Measurements from ENCODE around the gene ZBTB8A. TPM values are rescaled to one million over a fixed set of nuclear protein-coding genes. Genes with fewer than 3 reads are reported as not detected.
"Not testable (repeated sequence)": the region's sequence is repeated elsewhere in the genome, so short reads cannot be mapped to it uniquely, and the experiment has no call there.

ZBTB8A gene
- total RNA-seq, 1 donor from 2014 or later, result 12.6 TPM

DNA sequence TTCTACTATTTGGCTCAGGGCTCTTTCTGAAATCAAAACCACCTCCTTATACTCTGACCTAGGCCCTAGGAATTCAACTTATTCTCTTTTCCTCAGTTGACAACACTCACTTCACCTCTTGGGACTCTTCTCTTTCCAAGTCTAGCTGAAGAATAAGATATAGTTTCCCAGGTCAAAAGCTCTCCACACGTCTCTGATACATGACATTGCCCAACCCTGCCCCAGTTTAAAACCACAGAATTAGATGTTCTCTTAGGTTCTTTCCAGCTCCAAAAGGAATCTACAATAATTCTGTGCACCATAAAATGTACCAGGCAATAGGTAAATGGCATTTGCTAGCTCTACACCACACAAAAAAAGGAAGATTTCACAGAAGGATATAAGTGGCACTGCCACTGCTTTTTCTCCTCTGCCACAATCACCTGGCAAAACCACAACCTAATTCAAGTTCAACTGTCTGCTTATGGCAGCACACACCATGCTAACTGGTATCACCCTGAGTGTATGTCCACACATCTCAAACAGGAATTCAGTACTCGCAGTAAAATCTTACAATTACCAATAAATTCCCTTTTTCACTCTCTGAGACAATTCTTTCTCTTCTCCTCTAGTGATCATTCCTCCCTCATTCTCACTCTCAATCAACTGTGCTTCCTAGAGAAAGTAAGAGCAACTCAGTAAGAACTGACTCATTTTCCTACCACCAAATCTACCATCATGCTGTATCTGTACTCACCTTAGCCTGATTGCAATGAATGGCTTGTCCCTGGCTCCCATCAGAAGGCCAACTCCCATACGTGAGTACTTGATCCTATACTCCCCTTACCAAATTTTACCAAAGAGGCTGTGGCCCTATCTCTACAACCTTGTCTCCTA, 83.8 kb downstream of the ZBTB8A start:
- DNase-seq, result no peak

DNA sequence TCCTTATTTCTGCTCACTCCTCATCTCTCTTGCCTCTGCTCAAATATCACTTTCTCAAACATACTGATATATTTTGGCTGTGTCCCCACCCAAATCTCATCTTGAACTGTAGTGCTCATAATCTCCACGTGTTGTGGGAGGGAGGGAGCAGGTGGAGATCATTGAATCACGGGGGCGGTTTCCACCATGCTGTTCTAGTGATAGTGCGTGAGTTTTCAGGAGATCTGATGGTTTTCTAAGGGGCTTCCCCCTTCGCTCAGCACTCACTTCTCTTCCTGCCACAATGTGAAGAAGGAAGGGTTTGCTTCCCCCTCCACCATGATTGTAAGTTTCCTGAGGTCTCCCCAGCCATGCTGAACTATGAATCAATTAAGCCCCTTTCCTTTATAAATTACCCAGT, 84.5 kb downstream of the ZBTB8A start:
- no peak for DNase-seq

GRCh38 chr1:32626176-32626575, 86.9 kb downstream of the ZBTB8A start:
- no peak for DNase-seq

- no peak for DNase-seq
These were observed 88.5 kb downstream of the ZBTB8A start for GRCh38 chr1:32627596-32628162.

GRCh38 chr1:32630173-32630572, 90.9 kb downstream of the ZBTB8A start:
- not testable (repeated sequence) for DNase-seq

- DNase-seq, result no peak
These were observed 93.6 kb downstream of the ZBTB8A start for GRCh38 chr1:32632829-32633228.

DNA sequence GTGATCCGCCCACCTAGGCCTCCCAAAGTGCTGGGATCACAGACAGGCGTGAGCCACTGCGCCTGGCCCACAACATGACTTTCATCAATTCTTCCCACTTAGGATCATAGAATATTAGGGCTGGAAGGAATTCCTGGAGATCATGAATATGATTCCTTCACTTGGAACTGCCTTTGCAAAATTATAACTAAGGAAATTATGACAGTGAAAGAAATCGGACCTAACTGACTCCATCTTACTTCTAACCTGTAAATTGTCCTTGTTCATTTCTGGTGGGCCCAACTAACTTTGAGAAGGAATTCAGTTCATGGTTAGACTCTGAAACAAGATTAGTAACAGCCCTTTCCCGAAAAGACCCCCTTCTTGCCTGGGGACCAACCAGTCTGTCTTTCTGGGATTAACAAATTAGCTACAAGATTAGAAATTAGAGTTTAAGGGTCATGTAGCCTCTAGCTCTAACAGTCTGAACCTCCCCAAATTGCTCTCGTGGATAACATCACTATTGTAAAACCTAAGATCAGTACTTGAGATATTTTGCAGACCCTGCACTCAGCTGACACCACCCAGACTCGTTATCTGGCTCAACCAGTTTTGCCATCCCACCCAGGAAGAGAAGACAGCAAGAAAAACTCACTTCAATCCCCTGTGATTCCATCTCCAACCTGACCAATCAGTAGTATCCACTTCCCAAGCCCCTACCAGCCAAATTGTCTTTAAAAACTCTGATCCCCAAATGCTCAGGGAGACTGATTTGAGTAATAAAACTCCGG, 96.5 kb downstream of the ZBTB8A start:
- no peak for DNase-seq

- no peak for DNase-seq
These were observed 97.9 kb downstream of the ZBTB8A start for GRCh38 chr1:32636914-32637645.

- no peak for DNase-seq
These were observed 100.4 kb downstream of the ZBTB8A start for GRCh38 chr1:32639489-32640075.

DNA sequence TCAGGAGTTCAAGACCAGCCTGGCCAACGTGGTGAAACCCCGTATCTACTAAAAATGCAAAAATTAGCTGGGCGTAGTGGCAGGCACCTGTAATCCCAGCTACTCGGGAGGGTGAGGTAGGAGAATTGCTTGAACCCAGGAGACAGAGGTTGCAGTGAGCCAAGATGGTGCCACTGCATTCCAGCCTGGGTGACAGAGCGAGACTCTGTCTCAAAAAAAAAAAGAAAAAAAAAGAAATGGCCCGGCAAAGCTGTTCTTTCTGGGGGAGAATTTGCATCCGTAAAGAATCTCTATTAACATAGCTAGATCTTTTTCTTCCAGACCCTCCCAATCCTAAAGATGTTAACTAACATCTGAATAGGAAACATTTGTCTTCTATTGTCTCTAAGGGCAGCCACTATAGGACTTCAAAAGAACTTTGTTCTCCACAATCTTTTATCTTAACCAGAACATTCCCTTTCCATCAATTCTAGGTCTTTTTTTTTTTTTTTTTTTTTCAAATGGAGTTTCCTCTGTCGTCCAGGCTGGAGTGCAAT, 103.1 kb downstream of the ZBTB8A start:
- not testable (repeated sequence) for DNase-seq

GRCh38 chr1:32644426-32644825, 105.2 kb downstream of the ZBTB8A start:
- DNase-seq, result no peak

DNA sequence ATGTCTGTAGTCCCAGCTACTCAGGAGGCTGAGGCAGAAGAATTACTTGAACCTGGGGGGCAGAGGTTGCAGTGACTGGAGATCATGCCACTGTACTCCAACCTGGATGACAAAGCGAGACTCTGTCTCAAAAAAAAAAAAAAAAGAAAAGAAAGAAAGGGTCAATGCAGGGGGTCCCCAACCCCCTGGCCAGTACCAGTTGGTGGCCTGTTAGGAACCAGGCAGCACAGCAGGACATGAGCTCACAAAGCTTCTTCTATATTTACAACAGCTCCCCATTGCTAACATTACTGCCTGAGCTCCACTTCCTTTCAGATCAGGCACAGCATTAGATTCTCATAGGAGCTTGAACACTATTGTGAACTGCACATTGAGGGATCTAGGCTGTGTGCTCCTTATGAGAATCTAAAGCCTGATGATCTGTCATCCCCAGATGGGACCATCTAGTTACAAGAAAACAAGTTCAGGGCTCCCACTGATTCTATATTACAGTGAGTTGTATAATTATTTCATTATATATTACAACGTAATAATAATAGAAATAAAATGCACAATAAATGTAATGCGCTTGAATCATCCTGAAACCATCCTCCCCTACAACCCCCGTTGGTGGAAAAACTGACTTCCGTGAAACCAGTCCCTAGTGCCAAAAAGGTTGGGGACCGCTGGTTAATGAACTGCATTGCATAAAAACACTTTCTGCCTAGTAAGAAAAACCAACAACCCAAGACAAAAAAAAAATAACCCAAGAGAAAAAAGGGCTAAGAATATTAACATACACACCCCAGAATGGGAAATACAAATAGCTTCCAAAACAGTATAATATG, 108.3 kb downstream of the ZBTB8A start:
- peak; percentile 10 for DNase-seq

DNA sequence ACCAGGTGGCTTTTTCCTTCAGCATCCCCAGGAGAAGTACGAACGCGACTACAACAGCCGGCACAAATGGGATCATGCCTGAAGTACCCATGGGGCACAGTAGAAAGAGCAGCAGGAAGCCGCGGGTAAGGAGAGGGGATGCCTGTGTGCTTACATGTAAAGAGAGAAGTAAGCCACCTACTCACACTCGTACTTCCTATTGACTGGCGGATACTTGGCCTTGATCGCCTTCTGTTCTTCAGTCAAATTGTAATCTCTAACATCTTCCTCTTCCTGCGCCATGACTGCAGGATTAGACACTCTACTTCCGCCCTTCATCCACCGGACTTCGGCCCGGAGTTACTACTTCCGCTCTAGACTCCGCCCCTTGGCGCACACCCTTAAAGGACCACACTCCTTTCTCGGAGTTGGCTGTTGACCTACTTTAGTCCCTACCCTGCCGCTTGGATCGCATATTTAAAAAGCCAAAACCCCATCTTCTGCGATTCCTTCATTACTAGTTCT, 111.1 kb downstream of the ZBTB8A start, which contains the start of gene ZBTB8OS:
TSS of gene ZBTB8OS (minus strand) at position 303 of the 504 bp plus-strand sequence. CDS start at position 282, 21 bp downstream.
- peak; percentile 96 for DNase-seq

DNA sequence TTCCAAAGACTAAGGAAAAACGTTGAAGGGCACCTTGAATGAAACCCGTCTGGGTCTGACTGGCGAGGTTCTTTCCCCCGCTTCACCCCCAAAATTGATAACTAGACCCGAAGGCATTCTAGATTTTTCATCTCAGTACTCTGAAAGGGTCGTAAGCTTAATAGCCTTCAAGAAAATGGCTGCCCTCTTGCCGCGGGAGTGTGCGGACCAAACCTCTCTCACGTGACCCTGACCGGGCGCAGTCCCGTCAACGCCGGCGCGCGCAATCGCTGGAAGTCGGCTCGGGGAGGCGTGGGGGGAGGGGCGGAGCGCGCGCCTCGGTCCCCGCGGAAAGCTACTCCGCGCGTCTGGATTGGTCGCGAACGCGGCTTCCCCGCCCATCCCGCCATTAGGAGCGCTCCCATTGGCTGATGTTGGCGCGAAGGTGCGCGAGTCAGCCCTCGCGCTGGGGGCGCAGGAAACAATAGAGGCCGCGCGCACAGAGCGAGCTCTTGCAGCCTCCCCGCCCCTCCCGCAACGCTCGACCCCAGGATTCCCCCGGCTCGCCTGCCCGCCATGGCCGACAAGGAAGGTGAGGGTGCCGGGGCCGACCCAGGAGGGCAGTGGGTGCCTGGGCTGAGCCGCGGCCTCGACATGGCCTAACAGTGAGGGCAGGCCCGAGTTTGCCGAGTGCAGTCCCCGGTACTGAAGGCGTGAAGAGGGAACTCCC, 111.7 kb downstream of the ZBTB8A start, which contains the start of gene RBBP4:
TSS of gene RBBP4 (plus strand) at position 457 of the 709 bp plus-strand sequence. CDS start at position 556, 99 bp downstream.
- peak; percentile 98 for DNase-seq

DNA sequence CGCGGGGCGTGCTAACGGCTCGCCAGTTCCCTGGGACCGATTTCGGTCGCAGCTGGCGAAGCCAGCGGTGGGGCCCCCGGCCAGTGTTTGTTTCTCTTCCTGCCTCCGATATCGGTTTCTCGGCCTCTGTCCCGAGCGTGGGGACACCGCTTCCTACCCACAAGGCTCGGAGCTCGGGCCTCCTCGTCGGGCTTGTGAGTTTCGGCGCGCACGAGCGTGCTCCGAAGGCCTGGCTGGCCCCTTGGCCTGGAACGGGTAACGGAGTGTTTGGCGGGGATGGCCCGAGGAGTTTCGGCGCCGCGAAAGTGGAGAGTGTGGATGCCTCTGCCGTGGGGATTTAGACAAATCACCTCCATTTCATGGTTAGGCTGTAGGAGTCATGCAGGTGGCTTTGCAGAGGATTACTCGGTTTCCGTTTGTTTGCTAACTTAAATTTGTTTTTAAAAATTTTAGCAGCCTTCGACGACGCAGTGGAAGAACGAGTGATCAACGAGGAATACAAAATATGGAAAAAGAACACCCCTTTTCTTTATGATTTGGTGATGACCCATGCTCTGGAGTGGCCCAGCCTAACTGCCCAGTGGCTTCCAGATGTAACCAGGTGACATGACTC, 112.3 kb downstream of the ZBTB8A start:
- DNase-seq, result peak; percentile 61

DNA sequence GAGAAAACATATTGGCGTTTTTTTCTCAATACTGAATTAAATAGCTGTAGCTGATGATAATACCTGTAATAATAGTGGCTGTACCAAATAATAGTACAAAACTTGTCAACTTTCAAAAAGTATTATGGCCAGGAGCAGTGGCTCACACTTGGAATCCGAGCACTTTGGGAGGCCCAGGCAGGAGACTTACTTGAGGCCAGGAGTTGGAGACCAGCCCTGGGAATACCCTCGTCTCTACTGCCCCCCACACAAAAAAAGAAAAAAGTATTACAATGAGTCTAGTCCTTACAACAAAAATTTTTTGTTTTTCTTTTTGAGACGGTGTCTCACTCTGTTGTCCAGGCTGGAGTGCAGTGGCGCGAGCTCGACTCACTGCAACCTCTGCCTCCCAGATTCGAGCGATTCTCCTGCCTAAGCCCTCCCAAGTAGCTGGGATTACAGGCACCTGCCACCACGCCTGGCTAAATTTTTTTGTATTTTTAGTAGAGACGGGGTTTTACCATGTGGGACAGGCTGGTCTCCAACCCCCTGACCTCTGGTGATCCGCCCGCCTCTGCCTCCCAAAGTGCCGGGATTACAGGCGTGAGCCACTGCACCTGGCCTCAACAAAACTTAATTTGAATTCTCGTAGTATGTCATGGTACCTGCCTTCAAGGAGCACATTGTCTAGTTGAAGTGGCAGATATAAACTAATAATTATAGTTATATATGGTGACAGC, 113.2 kb downstream of the ZBTB8A start:
- no peak for DNase-seq
